ENCODE results near the gene SNAPC4. TPM values are rescaled to one million over a fixed set of nuclear protein-coding genes. Genes with fewer than 3 reads are reported as not detected.

Gene SNAPC4
- total and polyA plus RNA-seq, 9 of the 15 experiments (the other 6 are each of a cell fraction or from before 2014, with no cell fraction given): 0.21 to 21.8 (median 8.8) TPM

DNA sequence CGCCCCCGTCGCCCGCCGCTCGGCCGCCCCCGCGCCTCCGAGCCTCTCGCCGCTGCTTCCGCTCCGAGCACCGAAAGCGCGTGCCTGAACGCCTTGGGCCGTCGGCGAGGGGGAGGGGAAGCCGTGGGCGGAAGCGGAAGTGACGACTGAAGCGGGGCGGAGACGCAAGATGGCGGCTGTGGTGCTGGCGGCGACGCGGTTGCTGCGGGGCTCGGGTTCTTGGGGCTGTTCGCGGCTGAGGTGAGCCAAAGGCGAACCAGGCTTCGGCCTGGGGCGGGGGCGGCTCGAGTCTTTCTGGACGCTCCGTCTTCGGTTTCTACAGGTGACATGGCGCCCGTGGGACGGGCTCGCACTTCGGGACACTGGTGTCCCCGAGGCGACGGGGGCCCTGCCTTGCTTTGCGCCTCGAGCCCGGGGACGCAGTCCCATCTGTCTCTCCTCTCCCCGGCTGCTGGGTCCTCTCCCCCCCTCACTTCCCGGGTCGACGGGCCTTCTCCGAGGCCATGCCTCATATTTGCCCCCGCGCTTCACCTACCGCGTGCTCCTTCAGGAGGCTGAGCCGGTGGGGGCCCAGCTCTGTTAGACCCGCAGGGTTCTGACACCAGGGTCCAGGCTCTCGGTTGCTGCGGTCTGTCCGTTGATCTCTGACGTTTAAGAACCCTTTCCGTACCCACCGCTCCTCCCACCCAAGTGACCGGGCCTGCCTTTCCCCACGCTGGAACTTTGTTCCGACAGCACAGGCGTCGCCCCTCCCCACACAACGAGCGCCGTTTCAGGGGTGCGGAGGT, 10.7 kb upstream of the SNAPC4 start, which contains the start of the genes ENTR1 and PMPCA (continued):
- TF ChIP-seq, protein P1, sequence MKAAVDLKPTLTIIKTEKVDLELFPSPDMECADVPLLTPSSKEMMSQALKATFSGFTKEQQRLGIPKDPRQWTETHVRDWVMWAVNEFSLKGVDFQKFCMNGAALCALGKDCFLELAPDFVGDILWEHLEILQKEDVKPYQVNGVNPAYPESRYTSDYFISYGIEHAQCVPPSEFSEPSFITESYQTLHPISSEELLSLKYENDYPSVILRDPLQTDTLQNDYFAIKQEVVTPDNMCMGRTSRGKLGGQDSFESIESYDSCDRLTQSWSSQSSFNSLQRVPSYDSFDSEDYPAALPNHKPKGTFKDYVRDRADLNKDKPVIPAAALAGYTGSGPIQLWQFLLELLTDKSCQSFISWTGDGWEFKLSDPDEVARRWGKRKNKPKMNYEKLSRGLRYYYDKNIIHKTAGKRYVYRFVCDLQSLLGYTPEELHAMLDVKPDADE (conservative IDR thresholded peaks at IDR 0.05; ENCODE audit: control insufficient read depth, low read depth, low read length): peak; percentile 15; the same call in 1 of the 2 replicates
- TF ChIP-seq ZNF184 (CRISPR knock-in tag; IDR thresholded peaks at IDR 0.05) (no peak), ZKSCAN3 (CRISPR knock-in tag; IDR thresholded peaks at IDR 0.05) (no peak), ZNF695 (CRISPR knock-in tag; IDR thresholded peaks at IDR 0.05) (no peak), HNRNPL (IDR thresholded peaks at IDR 0.05; ENCODE audit: low read depth, low read length) (no peak), TOE1 (IDR thresholded peaks at IDR 0.05; ENCODE audit: borderline replicate concordance) (no peak), TOE1 (CRISPR knock-in tag; IDR thresholded peaks at IDR 0.05; ENCODE audit: borderline replicate concordance, low read depth) (no peak), FOXM1 (IDR thresholded peaks at IDR 0.05; ENCODE audit: low read depth) (no peak), FOXM1 (CRISPR knock-in tag; IDR thresholded peaks at IDR 0.05; ENCODE audit: low read depth) (no peak), MEF2A (IDR thresholded peaks at IDR 0.05; ENCODE audit: control insufficient read depth, low read depth, low read length) (no peak), U2AF2 (optimal IDR thresholded peaks at IDR 0.05; ENCODE audit: low read depth, low read length) (no peak)
- TF ChIP-seq, protein P2, sequence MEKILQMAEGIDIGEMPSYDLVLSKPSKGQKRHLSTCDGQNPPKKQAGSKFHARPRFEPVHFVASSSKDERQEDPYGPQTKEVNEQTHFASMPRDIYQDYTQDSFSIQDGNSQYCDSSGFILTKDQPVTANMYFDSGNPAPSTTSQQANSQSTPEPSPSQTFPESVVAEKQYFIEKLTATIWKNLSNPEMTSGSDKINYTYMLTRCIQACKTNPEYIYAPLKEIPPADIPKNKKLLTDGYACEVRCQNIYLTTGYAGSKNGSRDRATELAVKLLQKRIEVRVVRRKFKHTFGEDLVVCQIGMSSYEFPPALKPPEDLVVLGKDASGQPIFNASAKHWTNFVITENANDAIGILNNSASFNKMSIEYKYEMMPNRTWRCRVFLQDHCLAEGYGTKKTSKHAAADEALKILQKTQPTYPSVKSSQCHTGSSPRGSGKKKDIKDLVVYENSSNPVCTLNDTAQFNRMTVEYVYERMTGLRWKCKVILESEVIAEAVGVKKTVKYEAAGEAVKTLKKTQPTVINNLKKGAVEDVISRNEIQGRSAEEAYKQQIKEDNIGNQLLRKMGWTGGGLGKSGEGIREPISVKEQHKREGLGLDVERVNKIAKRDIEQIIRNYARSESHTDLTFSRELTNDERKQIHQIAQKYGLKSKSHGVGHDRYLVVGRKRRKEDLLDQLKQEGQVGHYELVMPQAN (IDR thresholded peaks at IDR 0.05; ENCODE audit: borderline replicate concordance): peak; percentile 84
- TF ChIP-seq, protein P3, sequence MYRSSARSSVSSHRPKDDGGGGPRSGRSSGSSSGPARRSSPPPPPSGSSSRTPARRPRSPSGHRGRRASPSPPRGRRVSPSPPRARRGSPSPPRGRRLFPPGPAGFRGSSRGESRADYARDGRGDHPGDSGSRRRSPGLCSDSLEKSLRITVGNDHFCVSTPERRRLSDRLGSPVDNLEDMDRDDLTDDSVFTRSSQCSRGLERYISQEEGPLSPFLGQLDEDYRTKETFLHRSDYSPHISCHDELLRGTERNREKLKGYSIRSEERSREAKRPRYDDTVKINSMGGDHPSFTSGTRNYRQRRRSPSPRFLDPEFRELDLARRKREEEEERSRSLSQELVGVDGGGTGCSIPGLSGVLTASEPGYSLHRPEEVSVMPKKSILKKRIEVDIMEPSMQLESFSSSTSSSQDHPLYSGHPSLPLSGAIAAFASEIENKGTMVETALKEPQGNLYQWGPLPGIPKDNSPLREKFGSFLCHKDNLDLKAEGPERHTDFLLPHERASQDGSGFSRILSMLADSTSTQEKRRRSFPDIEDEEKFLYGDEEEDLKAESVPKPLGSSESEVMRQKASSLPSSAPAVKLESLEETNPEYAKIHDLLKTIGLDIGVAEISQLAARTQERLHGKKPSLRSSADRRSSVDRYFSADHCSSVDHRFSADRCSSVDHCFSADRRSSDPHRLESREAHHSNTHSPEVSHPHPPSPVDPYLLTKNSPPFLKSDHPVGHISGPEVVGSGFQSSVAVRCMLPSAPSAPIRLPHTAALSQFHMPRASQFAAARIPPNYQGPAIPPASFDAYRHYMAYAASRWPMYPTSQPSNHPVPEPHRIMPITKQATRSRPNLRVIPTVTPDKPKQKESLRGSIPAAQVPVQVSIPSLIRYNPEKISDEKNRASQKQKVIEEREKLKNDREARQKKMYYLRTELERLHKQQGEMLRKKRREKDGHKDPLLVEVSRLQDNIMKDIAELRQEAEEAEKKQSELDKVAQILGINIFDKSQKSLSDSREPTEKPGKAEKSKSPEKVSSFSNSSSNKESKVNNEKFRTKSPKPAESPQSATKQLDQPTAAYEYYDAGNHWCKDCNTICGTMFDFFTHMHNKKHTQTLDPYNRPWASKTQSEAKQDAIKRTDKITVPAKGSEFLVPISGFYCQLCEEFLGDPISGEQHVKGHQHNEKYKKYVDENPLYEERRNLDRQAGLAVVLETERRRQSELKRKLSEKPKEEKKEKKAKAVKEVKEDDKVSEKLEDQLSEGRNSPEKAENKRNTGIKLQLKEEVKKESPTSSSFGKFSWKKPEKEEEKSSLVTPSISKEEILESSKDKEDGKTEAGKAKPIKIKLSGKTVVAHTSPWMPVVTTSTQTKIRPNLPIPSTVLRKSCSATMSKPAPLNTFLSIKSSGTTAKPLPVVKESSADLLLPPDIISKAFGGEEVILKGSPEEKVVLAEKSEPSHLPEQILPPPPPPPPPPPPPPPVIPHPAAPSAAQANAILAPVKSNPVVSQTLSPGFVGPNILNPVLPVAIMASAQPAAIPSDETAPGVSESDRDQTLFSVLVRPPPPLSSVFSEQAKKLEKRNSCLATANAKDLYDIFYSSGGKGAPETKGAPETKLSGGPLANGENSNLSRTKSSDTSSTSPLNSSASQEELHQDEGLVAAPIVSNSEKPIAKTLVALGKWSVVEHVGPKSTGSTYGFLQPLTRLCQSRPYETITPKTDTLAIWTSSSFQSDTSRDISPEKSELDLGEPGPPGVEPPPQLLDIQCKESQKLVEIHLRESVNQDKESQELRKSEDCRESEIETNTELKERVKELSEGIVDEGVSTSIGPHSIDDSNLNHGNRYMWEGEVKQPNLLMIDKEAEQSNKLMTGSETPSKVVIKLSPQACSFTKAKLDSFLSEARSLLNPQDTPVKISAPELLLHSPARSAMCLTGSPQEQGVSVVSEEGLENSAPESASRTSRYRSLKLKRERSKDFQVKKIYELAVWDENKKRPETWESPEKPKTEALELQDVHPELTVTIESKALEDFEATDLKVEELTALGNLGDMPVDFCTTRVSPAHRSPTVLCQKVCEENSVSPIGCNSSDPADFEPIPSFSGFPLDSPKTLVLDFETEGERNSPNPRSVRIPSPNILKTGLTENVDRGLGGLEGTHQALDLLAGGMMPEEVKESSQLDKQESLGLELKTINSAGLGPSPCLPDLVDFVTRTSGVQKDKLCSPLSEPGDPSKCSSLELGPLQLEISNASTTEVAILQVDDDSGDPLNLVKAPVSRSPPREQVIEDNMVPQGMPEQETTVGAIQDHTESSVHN (IDR thresholded peaks at IDR 0.05; ENCODE audit: borderline replicate concordance in 1 of 2, low read depth in 1 of 2): no peak
